WERI-Rb-1 (cell line): ENCODE results near the gene BACH2.
"Not testable (repeated sequence)": the region's sequence is repeated elsewhere in the genome, so short reads cannot be mapped to it uniquely, and the experiment has no call there.

ENCODE experiments used
- DNase-seq: peaks from one replicate; pipeline ENCODE4 v3.0.0-alpha.2; 2020
- H3K27ac ChIP-seq: fragments of 250-450 bp; sonication (Bioruptor Pico); 2 replicates; pipeline ENCODE4 v1.5.1; 2020; ENCODE audit warnings: mild to moderate bottlenecking, moderate library complexity
- H3K27me3 ChIP-seq: fragments of 250-450 bp; sonication (Bioruptor Pico); 2 replicates; pipeline ENCODE4 v1.5.1; 2021; ENCODE audit warnings: mild to moderate bottlenecking, low read depth, moderate library complexity; ENCODE audit not compliant: insufficient read depth, severe bottlenecking
- H3K36me3 ChIP-seq: fragments of 250-450 bp; sonication (Bioruptor Pico); 2 replicates; pipeline ENCODE4 v1.5.1; 2020; ENCODE audit warnings: mild to moderate bottlenecking, moderate library complexity
- H3K4me3 ChIP-seq: 2 replicates; pipeline ENCODE4 v1.5.1; 2011; ENCODE audit warnings: low read depth, mild to moderate bottlenecking, control low read depth, low read length
- H3K9me3 ChIP-seq: fragments of 250-450 bp; sonication (Bioruptor Pico); 2 replicates; pipeline ENCODE4 v1.5.1; 2021; ENCODE audit warnings: mild to moderate bottlenecking, moderate library complexity; ENCODE audit not compliant: severe bottlenecking
- CTCF ChIP-seq: IDR thresholded peaks from 2 replicates; pipeline ENCODE4 v1.5.1; 2011; ENCODE audit warnings: low read depth, mild to moderate bottlenecking, control low read depth, inconsistent platforms, low read length

Gene BACH2

GRCh38 chr6:90296341-90297114, at the start of gene BACH2:
Gene BACH2, minus strand, starts transcription at chr6:90296843. Its CDS starts 287,999 bp downstream, at chr6:90008844.
- Histone ChIP-seq H3K27me3 (no peaks in the 10 kb centered on the region), H3K9me3 (no peaks in the 10 kb centered on the region), H3K4me3 (peak within 1 kb of the TSS; percentile 80), H3K27ac (peak within 1 kb of the TSS; percentile 71), H3K36me3 (no peaks in the 10 kb centered on the region)
- TF ChIP-seq CTCF = no peak
- DNase-seq = peak; percentile 91

GRCh38 chr6:90343576-90343975, 46.9 kb upstream of the BACH2 start:
- H3K27ac ChIP-seq = no peak overlapping the region
- TF ChIP-seq CTCF = no peak
- H3K9me3 ChIP-seq = no peaks in the 10 kb centered on the region
- H3K4me3 ChIP-seq = no peak overlapping the region
- H3K36me3 ChIP-seq = no peaks in the 10 kb centered on the region
- no peak for DNase-seq
- no peaks in the 10 kb centered on the region for H3K27me3 ChIP-seq

GRCh38 chr6:90338409-90338808, 41.8 kb upstream of the BACH2 start:
- TF ChIP-seq CTCF = no peak
- Histone ChIP-seq H3K9me3 (peaks cover 2% of the 10 kb centered on the region), H3K4me3 (no peak overlapping the region), H3K36me3 (no peaks in the 10 kb centered on the region), H3K27me3 (no peaks in the 10 kb centered on the region), H3K27ac (no peak overlapping the region)
- no peak for DNase-seq

- peaks cover 2% of the 10 kb centered on the region for H3K9me3 ChIP-seq
- no peak overlapping the region for H3K27ac ChIP-seq
- H3K36me3 ChIP-seq = no peaks in the 10 kb centered on the region
- TF ChIP-seq CTCF = no peak
- no peaks in the 10 kb centered on the region for H3K27me3 ChIP-seq
- H3K4me3 ChIP-seq = no peak overlapping the region
- no peak for DNase-seq
These were observed 39.8 kb upstream of the BACH2 start for GRCh38 chr6:90336388-90336947.

- Histone ChIP-seq H3K27me3 (no peaks in the 10 kb centered on the region), H3K4me3 (no peak overlapping the region), H3K36me3 (no peaks in the 10 kb centered on the region), H3K27ac (no peak overlapping the region), H3K9me3 (peaks cover 2% of the 10 kb centered on the region)
- DNase-seq = no peak
- TF ChIP-seq CTCF = no peak
These were observed 37.3 kb upstream of the BACH2 start for GRCh38 chr6:90333928-90334327.

- H3K36me3 ChIP-seq, H3K9me3 ChIP-seq, H3K27ac ChIP-seq, H3K27me3 ChIP-seq, DNase-seq, H3K4me3 ChIP-seq: not testable (repeated sequence)
These were observed 36.4 kb upstream of the BACH2 start for GRCh38 chr6:90332978-90333543.
